ENCODE measurements around the gene MYO15A. TPM values are rescaled to one million over a fixed set of nuclear protein-coding genes. Genes with fewer than 3 reads are reported as not detected.

MYO15A gene
- total RNA-seq, 1 experiment from 2014 or later, result 0.26 TPM

- H3K79me2 ChIP-seq (ENCODE audit: low read length), result peaks cover 70% of the 10 kb centered on the region
- peak overlapping the region; percentile 94 for H3K4me2 ChIP-seq (ENCODE audit: low read length)
- peaks cover 16% of the 10 kb centered on the region; the same call in 1 of the 2 replicates for H3K36me3 ChIP-seq (ENCODE audit: low read depth, low read length)
- intact Hi-C loops (cut with micrococcal nuclease), result no loop called here
- CTCF ChIA-PET, result no interaction called here
- H3K27me3 ChIP-seq (ENCODE audit: low read length), result no peaks in the 10 kb centered on the region
- H3K9me3 ChIP-seq (ENCODE audit: low read length), result no peaks in the 10 kb centered on the region
- peaks cover 50% of the 10 kb centered on the region for H3K4me1 ChIP-seq (ENCODE audit: insufficient read depth, low read length)
- peak overlapping the region; percentile 95 for H3K4me3 ChIP-seq (ENCODE audit: low read length)
- H3K27ac ChIP-seq (ENCODE audit: low read length), result no peak overlapping the region
- no peaks in the 10 kb centered on the region for H3F3A ChIP-seq (ENCODE audit: low read length, unreplicated experiment)
- H3K9ac ChIP-seq (ENCODE audit: low read length), result peak overlapping the region; percentile 95
- TSS peak; percentile 32 for BruUV-seq (replicated peaks)
- H2AFZ ChIP-seq (ENCODE audit: low read length), result no peak overlapping the region
- POLR2A ChIA-PET (ENCODE audit: unreplicated experiment), result interaction anchor here (0.7 kb wide), 1 partner anchor 1144 kb away, joined by 4 read pairs; no protein-coding TSS in a partner anchor
- TF ChIP-seq EZH2 (IDR thresholded peaks at IDR 0.05; ENCODE audit: low read length, unreplicated experiment) (no peak), CTCF (conservative IDR thresholded peaks at IDR 0.05; ENCODE audit: low read depth, low read length) (no peak), EZH2phosphoT487 (IDR thresholded peaks at IDR 0.05; ENCODE audit: borderline replicate concordance, low read length) (no peak)
- no peaks in the 10 kb centered on the region for H3K9me2 ChIP-seq (replicated peaks; ENCODE audit: low read length)
- peak; percentile 38 for DNase-seq
- H4K20me1 ChIP-seq (ENCODE audit: low read length), result peaks cover 55% of the 10 kb centered on the region
- ATAC-seq, result no peak
Measured at GRCh38 chr17:18185391-18185790, 76.8 kb downstream of the MYO15A start.

GRCh38 chr17:18185832-18186626, 77.5 kb downstream of the MYO15A start:
- Histone ChIP-seq H3K9ac (ENCODE audit: low read length) (peak overlapping the region; percentile 95), H3K27ac (ENCODE audit: low read length) (no peak overlapping the region), H2AFZ (ENCODE audit: low read length) (no peak overlapping the region), H3K9me3 (ENCODE audit: low read length) (no peaks in the 10 kb centered on the region), H3K9me2 (replicated peaks; ENCODE audit: low read length) (no peaks in the 10 kb centered on the region), H3K4me3 (ENCODE audit: low read length) (peak overlapping the region; percentile 95), H3K79me2 (ENCODE audit: low read length) (peaks cover 76% of the 10 kb centered on the region), H3K36me3 (ENCODE audit: low read depth, low read length) (peaks cover 20% of the 10 kb centered on the region), H3K4me1 (ENCODE audit: insufficient read depth, low read length) (peaks cover 51% of the 10 kb centered on the region), H4K20me1 (ENCODE audit: low read length) (peaks cover 61% of the 10 kb centered on the region), H3F3A (ENCODE audit: low read length, unreplicated experiment) (no peaks in the 10 kb centered on the region), H3K4me2 (ENCODE audit: low read length) (peak overlapping the region; percentile 94), H3K27me3 (ENCODE audit: low read length) (no peaks in the 10 kb centered on the region)
- POLR2A ChIA-PET (ENCODE audit: unreplicated experiment), result interaction anchor here (0.5 to 0.7 kb wide), 2 partner anchors 672 to 1144 kb away, joined by 3 to 4 read pairs; partner anchors contain the start of gene PRPSAP2
- no TSS peak for BruUV-seq (replicated peaks)
- ATAC-seq (no peak), DNase-seq (no peak)
- TF ChIP-seq EZH2 (IDR thresholded peaks at IDR 0.05; ENCODE audit: low read length, unreplicated experiment) (no peak), CTCF (conservative IDR thresholded peaks at IDR 0.05; ENCODE audit: low read depth, low read length) (no peak), EZH2phosphoT487 (IDR thresholded peaks at IDR 0.05; ENCODE audit: borderline replicate concordance, low read length) (no peak)
- intact Hi-C loops (cut with micrococcal nuclease), result no loop called here
- CTCF ChIA-PET, result no interaction called here

GRCh38 chr17:18186627-18186982, 78.0 kb downstream of the MYO15A start:
- Histone ChIP-seq H3K36me3 (ENCODE audit: low read depth, low read length) (peaks cover 23% of the 10 kb centered on the region), H2AFZ (ENCODE audit: low read length) (no peak overlapping the region), H3K4me1 (ENCODE audit: insufficient read depth, low read length) (peaks cover 45% of the 10 kb centered on the region), H3F3A (ENCODE audit: low read length, unreplicated experiment) (no peaks in the 10 kb centered on the region), H3K9ac (ENCODE audit: low read length) (peak overlapping the region; percentile 95), H3K27me3 (ENCODE audit: low read length) (no peaks in the 10 kb centered on the region), H4K20me1 (ENCODE audit: low read length) (peaks cover 61% of the 10 kb centered on the region), H3K4me3 (ENCODE audit: low read length) (peak overlapping the region; percentile 95), H3K27ac (ENCODE audit: low read length) (no peak overlapping the region), H3K9me2 (replicated peaks; ENCODE audit: low read length) (no peaks in the 10 kb centered on the region), H3K4me2 (ENCODE audit: low read length) (peak overlapping the region; percentile 94), H3K79me2 (ENCODE audit: low read length) (peaks cover 82% of the 10 kb centered on the region), H3K9me3 (ENCODE audit: low read length) (no peaks in the 10 kb centered on the region)
- intact Hi-C loops (cut with micrococcal nuclease), result no loop called here
- TF ChIP-seq EZH2 (IDR thresholded peaks at IDR 0.05; ENCODE audit: low read length, unreplicated experiment), result no peak
- no peak for TF ChIP-seq EZH2phosphoT487 (IDR thresholded peaks at IDR 0.05; ENCODE audit: borderline replicate concordance, low read length)
- no peak for TF ChIP-seq CTCF (conservative IDR thresholded peaks at IDR 0.05; ENCODE audit: low read depth, low read length)
- ATAC-seq (no peak), DNase-seq (no peak)
- no TSS peak for BruUV-seq (replicated peaks)
- POLR2A ChIA-PET (ENCODE audit: unreplicated experiment), result interaction anchor here (0.5 kb wide), 1 partner anchor 671 kb away, joined by 3 read pairs; the partner anchor contains the start of gene PRPSAP2
- CTCF ChIA-PET, result no interaction called here

Data from PC-3 (cell line).